Measurements from ENCODE around the gene GPD1.

- TF ChIP-seq POLR2A (IDR thresholded peaks at IDR 0.05; ENCODE audit: extremely low read depth, insufficient read length) (no peak), CTCF (IDR thresholded peaks at IDR 0.05; ENCODE audit: low read depth, low read length) (no peak), MAX (IDR thresholded peaks at IDR 0.05; ENCODE audit: low read depth, low read length) (no peak)
Observed at GRCh38 chr12:50142993-50143392, 39.2 kb downstream of the GPD1 start.

Data from NB4 (cell line).